HG03342 (cell line): ENCODE data around the gene ZNF2.
"Not testable (repeated sequence)": the region's sequence is repeated elsewhere in the genome, so short reads cannot be mapped to it uniquely, and the experiment has no call there.

Source experiments
- ATAC-seq: cut with Tn5 transposase; IDR thresholded peaks from one replicate; pipeline ENCODE4 v1.9.1; 2021; ENCODE audit warnings: mild to moderate bottlenecking, moderate library complexity; ENCODE audit not compliant: unreplicated experiment

Gene ZNF2

GRCh38 chr2:95165371-95166064 is at the start of gene ZNF2:
Gene ZNF2 (plus strand): TSS chr2:95165809. CDS start chr2:95176227, 10,418 bp downstream.
- ATAC-seq, result peak; percentile 93

GRCh38 chr2:95121093-95121406 is 44.6 kb upstream of the ZNF2 start:
- no peak for ATAC-seq

GRCh38 chr2:95121407-95122196 is 44.0 kb upstream of the ZNF2 start, which contains the start of gene MRPS5:
Gene MRPS5 (minus strand): TSS chr2:95121808. CDS start chr2:95121791, 17 bp downstream.
- ATAC-seq, result peak; percentile 89

GRCh38 chr2:95122197-95122551 is 43.4 kb upstream of the ZNF2 start:
- ATAC-seq, result no peak

GRCh38 chr2:95138702-95139101 is 26.9 kb upstream of the ZNF2 start:
- no peak for ATAC-seq

GRCh38 chr2:95143838-95144237 is 21.8 kb upstream of the ZNF2 start:
- ATAC-seq, result no peak

- ATAC-seq, result no peak
These were observed 16.1 kb upstream of the ZNF2 start for GRCh38 chr2:95149397-95149984.

GRCh38 chr2:95158441-95158840 is 7.2 kb upstream of the ZNF2 start:
- ATAC-seq, result no peak

- ATAC-seq, result peak; percentile 39
These were observed 6.6 kb upstream of the ZNF2 start for GRCh38 chr2:95158891-95159619.

GRCh38 chr2:95159690-95160449 is 5.7 kb upstream of the ZNF2 start, which contains the start of gene ZNF514:
Gene ZNF514 (minus strand): TSS chr2:95159848. CDS start chr2:95153253, 6,595 bp downstream.
- peak; percentile 93 for ATAC-seq

GRCh38 chr2:95165030-95165370 is 609 bp upstream of the ZNF2 start:
- ATAC-seq, result peak; percentile 17

- ATAC-seq, result peak; percentile 16
These were observed 605 bp downstream of the ZNF2 start for GRCh38 chr2:95166065-95166763.

GRCh38 chr2:95171902-95172301 is 6.3 kb downstream of the ZNF2 start:
- ATAC-seq, result no peak

- ATAC-seq, result no peak
These were observed 8.5 kb downstream of the ZNF2 start for GRCh38 chr2:95174031-95174542.

- ATAC-seq, result no peak
These were observed 13.8 kb downstream of the ZNF2 start for GRCh38 chr2:95179451-95179850.

- ATAC-seq, result no peak
These were observed 16.2 kb downstream of the ZNF2 start for GRCh38 chr2:95181774-95182173.

- ATAC-seq, result no peak
These were observed 19.6 kb downstream of the ZNF2 start for GRCh38 chr2:95185197-95185596.

GRCh38 chr2:95185973-95186372 is 20.4 kb downstream of the ZNF2 start:
- ATAC-seq, result no peak

- ATAC-seq, result not testable (repeated sequence)
These were observed 27.3 kb downstream of the ZNF2 start for GRCh38 chr2:95192956-95193355.

- no peak for ATAC-seq
These were observed 38.3 kb downstream of the ZNF2 start for GRCh38 chr2:95203911-95204310.
